Thoracic aorta (tissue), 2 donors: ENCODE measurements around the gene TTLL11. TPM values are rescaled to one million over a fixed set of nuclear protein-coding genes. Genes with fewer than 3 reads are reported as not detected.

ENCODE experiments used
- ATAC-seq: fragments of 150-250 bp; one replicate; pipeline ENCODE4 v1.8.0; 2017; ENCODE audit warnings: low read depth; ENCODE audit not compliant: insufficient number of reproducible peaks, low FRiP score
- DNase-seq: peaks from one replicate; pipeline ENCODE4 v3.0.0-alpha.2; 2020; ENCODE audit warnings: low spot score
- H3K27ac ChIP-seq, 2 donors: fragments of 200-600 bp; sonication (generic); 1 replicate in 1 of 2; 2 replicates in 1 of 2; pipeline ENCODE4 v1.5.1; 2016; ENCODE audit warnings: mild to moderate bottlenecking in 2 of 2, moderate library complexity in 2 of 2
- H3K27me3 ChIP-seq: fragments of 200-600 bp; sonication (generic); replicated peaks from 2 replicates; pipeline ENCODE4 v1.6.0; 2016; ENCODE audit warnings: mild to moderate bottlenecking; ENCODE audit not compliant: insufficient read depth
- H3K36me3 ChIP-seq: fragments of 200-600 bp; sonication (generic); one replicate; pipeline ENCODE4 v1.5.1; 2016
- H3K4me1 ChIP-seq, 2 donors: fragments of 200-600 bp; sonication (generic); 1 replicate in 1 of 2; 2 replicates in 1 of 2; pipeline versions ENCODE4 v1.5.1 to v1.6.0; 2016; ENCODE audit warnings: low read depth in 2 of 2, mild to moderate bottlenecking in 1 of 2; ENCODE audit not compliant: control insufficient read depth in 1 of 2
- H3K4me3 ChIP-seq: fragments of 200-600 bp; sonication (generic); 2 replicates; pipeline ENCODE4 v1.5.1; 2016; ENCODE audit warnings: mild to moderate bottlenecking
- H3K9me3 ChIP-seq: fragments of 200-600 bp; sonication (generic); 2 replicates; pipeline ENCODE4 v1.5.1; 2016
- CTCF ChIP-seq: fragments of 200-600 bp; sonication (generic); IDR thresholded peaks from one replicate; pipeline ENCODE4 v1.5.1; 2019; ENCODE audit warnings: antibody characterized with exemption
- total RNA-seq, 2 donors: library from RNA; depleted of rRNA; stranded (reverse); fragments of >200 nt; gene quantifications; one replicate each; pipeline versions ENCODE4 v1.1.0 to v1.2.3, GENCODE V29; 2016

Gene TTLL11
- total RNA-seq, 2 donors from 2014 or later = 25.7 to 31.2 TPM

GRCh38 chr9:122131401-122132001 lies 38.4 kb upstream of the TTLL11 start:
- H3K4me1 ChIP-seq = peaks cover 0 to 13% of the 10 kb centered on the region in 2 donors
- no peak overlapping the region for H3K4me3 ChIP-seq
- ATAC-seq (no peak), DNase-seq (no peak)
- H3K27me3 ChIP-seq = no peaks in the 10 kb centered on the region
- no peaks in the 10 kb centered on the region for H3K36me3 ChIP-seq
- H3K9me3 ChIP-seq = no peaks in the 10 kb centered on the region
- no peak overlapping the region for H3K27ac ChIP-seq
- TF ChIP-seq CTCF = no peak

- H3K9me3 ChIP-seq = no peaks in the 10 kb centered on the region
- no peaks in the 10 kb centered on the region for H3K36me3 ChIP-seq
- TF ChIP-seq CTCF = no peak
- H3K27ac ChIP-seq = no peak overlapping the region
- no peak for ATAC-seq
- peaks cover 0 to 19% of the 10 kb centered on the region in 2 donors for H3K4me1 ChIP-seq
- no peaks in the 10 kb centered on the region for H3K27me3 ChIP-seq
- DNase-seq = no peak
- no peak overlapping the region for H3K4me3 ChIP-seq
Observed at GRCh38 chr9:122130837-122131236, 37.7 kb upstream of the TTLL11 start.

GRCh38 chr9:122129969-122130368 lies 36.9 kb upstream of the TTLL11 start:
- no peak for TF ChIP-seq CTCF
- H3K4me3 ChIP-seq = no peak overlapping the region
- DNase-seq = no peak

GRCh38 chr9:122128969-122129343 lies 35.8 kb upstream of the TTLL11 start:
- ATAC-seq = no peak
- no peaks in the 10 kb centered on the region for H3K27me3 ChIP-seq
- no peak overlapping the region for H3K27ac ChIP-seq
- no peak overlapping the region for H3K4me3 ChIP-seq
- no peaks in the 10 kb centered on the region for H3K9me3 ChIP-seq
- H3K36me3 ChIP-seq = no peaks in the 10 kb centered on the region
- peaks cover 0 to 26% of the 10 kb centered on the region in 2 donors for H3K4me1 ChIP-seq
- TF ChIP-seq CTCF = no peak
- DNase-seq = no peak

More at GRCh38 chr9:122129969-122130368, 36.9 kb upstream of the TTLL11 start:
- peaks cover 0 to 26% of the 10 kb centered on the region in 2 donors for H3K4me1 ChIP-seq
- no peak for ATAC-seq
- no peaks in the 10 kb centered on the region for H3K9me3 ChIP-seq
- H3K36me3 ChIP-seq = no peaks in the 10 kb centered on the region
- H3K27me3 ChIP-seq = no peaks in the 10 kb centered on the region
- H3K27ac ChIP-seq = no peak overlapping the region

GRCh38 chr9:122128007-122128968 lies 35.2 kb upstream of the TTLL11 start:
- no peak for DNase-seq
- Histone ChIP-seq H3K4me3 (no peak overlapping the region), H3K9me3 (no peaks in the 10 kb centered on the region), H3K27me3 (no peaks in the 10 kb centered on the region), H3K27ac (no peak overlapping the region), H3K4me1 (peaks cover 0 to 26% of the 10 kb centered on the region in 2 donors), H3K36me3 (no peaks in the 10 kb centered on the region)
- TF ChIP-seq CTCF = no peak
- ATAC-seq = no peak
